ENCODE data around the gene PDPK1.
A peak's percentile ranks its signal among the peaks of the same experiment; 100 is the strongest.

The PDPK1 gene

DNA sequence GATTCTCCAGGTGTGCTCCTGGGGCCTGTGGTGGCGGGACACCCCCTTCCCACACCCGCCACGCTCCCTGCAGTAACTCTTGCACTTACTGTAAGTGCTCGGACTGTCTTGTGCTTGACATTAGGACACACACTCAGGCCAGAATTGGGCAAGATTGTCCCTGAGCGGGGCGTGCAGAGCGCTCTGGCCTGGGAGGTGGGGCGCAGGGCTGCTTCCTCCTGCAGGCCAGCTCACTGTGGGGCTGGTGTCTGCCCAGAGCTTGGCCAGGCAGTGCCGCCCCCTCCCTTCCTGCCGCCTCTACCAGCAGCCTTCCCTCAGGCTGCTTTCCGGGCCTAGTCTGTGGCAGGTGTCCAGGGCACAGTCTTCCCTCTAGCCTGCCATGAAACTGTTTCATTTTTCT is 30.2 kb upstream of the PDPK1 start:
- DNase-seq, result peak; percentile 90

GRCh38 chr16:2508722-2509400 is 29.0 kb upstream of the PDPK1 start:
- DNase-seq, result no peak

DNA sequence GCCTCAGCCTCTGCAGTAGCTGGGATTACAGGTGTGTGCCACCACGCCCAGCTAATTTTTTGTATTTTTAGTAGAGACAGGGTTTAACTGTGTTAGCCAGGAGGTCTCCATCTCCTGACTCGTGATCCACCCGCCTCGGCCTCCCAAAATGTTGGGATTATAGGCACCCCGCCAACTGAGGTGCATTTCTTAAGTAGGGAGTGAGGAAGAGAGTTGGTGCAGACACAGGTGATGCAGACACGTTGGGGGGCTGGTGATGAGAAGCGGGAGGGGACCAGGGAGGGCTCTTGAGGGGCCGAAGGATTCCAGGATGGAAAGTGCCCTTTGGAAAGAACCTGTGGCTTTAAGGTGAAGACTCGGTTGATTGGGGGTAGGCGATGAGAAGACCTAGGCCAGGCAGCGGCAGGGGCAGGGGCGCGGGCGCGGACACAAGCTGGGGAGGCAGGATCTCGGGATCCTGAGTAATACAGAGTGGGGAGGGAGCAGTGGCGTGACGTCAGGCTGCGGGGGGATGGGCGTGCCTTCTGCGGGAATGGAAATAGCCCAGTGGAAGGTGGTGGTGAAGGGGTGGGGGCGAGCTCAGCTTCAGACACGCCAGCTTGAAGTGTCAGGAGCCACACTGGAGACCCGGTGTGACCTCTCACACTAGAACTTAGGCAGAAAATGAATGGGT is 26.6 kb upstream of the PDPK1 start:
- DNase-seq, result peak; percentile 50

GRCh38 chr16:2511996-2512734 is 25.7 kb upstream of the PDPK1 start:
- no peak for DNase-seq

DNA sequence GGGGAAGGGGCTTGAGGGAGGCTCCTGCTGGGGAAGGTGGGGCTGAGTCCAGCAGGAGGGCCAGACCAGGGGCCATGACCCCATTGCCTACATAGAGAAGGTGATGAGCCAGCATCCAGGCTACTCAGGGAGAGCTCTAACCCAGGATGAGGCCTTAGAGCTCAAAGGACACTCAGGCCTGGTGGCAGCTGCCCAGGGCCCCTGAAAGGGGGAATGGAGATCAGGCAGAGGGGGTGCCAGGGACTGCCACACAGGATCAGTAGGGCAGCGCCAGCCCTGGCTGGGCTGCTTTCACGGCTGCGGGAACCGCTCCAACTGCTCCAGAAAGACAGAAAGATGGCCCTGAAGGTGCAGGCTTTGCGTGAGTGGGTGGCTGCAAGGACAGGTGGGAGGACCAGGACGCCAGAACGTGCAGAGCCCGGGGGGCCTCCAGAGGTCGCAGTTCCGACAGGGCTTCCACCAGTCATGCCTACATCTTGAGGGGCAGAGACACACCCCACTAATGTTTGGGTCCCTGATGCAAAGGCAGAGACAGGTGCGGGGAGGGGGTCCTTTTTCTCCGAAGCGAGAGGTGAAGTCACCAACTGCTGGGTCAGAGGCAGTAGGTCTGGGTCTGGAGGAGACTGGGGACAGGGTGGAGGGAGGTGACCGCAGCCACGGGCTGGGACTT is 25.0 kb upstream of the PDPK1 start:
- no peak for DNase-seq

DNA sequence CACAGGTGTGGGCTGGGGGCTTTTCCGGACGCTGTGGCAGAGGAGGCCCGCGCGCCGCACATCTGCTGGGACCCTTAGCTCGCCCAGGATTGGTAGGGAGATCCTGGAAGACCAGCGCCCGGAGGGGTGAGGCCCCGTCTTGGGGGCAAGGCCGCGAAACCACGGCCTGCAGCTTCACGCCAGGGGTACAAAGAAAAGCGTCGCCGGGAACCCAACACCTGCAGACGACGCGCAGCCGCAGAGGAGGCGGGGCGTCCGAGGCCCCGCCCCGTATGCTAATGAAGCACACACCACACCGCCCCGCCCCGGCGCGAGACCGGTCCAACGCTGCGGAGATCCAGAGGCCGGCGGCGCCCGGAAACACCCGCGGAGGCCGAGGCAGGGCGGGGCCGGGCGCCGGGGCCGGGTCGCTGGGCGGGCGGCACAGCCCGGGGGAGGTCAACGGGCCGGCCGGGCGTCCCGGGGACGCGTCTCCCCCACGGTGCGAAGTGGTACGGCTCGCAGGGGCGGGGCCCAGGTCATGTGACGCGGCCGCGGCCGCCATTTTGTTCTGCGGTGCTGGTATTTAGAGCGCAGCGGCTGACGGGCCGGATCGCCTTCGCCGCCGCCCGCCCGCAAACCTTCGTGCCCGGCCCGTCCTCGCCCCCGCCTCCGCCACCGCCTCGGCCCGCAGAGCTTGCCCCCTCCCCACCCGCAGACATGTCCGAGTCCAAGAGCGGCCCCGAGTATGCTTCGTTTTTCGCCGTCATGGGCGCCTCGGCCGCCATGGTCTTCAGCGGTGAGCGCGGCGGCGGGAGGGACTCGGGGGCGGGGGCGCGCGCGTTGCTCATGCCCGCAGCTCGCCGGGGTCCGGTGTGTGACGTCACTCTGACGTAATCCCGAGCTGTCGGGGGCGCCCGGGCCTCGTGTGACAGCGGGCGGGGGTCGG is 24.2 kb upstream of the PDPK1 start, which contains the start of gene ATP6V0C:
ATP6V0C (plus strand) TSS at position 548 of the 928 bp plus-strand sequence; CDS start at position 700, 152 bp downstream.
- DNase-seq, result peak; percentile 92

- peak; percentile 36 for DNase-seq
These were observed 23.3 kb upstream of the PDPK1 start for GRCh38 chr16:2514333-2515179.

GRCh38 chr16:2515180-2515851 is 22.5 kb upstream of the PDPK1 start:
- peak; percentile 53 for DNase-seq

DNA sequence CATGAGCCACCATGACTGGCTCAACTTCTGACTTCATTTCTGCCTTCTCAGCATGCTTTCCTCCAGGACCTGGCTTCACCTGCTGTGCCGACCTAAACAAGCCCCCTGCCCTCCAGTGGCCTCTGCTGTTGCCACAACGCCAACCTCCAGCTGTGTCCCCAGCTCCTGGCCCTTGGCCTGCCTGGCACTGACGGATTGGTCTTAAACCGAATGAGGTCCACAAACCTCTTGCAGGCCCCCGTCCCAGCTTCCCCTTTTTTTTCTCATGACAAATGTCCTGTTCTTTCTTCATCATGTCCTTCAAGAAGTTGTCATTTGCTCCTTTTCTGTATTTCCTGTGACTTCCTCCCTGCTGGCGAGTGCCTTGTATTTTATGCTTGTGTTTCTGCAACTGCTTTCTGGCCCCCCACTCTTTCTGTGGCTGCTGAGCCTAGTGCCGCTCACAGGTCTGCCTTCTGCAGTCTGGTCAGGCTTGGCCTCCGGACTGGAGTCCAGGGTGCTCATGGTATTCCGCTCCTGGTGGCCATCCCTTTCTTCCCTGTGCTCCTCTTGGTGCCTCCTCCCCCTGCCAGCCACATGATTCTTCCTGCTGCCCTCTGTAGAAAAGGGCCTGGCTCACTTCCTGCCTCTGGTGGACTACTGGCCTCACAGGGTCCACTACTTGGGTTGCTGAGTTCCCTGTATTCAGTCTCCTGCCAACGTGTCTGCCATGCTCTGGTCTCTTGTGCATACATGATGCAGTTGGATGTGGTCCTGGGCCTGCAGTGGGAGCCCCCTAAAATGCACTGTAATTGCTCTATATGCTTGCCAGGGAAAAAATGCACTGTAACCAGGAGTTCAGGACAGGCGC is 21.2 kb upstream of the PDPK1 start:
- DNase-seq, result peak; percentile 83

GRCh38 chr16:2517954-2518605 is 19.7 kb upstream of the PDPK1 start:
- DNase-seq, result no peak

DNA sequence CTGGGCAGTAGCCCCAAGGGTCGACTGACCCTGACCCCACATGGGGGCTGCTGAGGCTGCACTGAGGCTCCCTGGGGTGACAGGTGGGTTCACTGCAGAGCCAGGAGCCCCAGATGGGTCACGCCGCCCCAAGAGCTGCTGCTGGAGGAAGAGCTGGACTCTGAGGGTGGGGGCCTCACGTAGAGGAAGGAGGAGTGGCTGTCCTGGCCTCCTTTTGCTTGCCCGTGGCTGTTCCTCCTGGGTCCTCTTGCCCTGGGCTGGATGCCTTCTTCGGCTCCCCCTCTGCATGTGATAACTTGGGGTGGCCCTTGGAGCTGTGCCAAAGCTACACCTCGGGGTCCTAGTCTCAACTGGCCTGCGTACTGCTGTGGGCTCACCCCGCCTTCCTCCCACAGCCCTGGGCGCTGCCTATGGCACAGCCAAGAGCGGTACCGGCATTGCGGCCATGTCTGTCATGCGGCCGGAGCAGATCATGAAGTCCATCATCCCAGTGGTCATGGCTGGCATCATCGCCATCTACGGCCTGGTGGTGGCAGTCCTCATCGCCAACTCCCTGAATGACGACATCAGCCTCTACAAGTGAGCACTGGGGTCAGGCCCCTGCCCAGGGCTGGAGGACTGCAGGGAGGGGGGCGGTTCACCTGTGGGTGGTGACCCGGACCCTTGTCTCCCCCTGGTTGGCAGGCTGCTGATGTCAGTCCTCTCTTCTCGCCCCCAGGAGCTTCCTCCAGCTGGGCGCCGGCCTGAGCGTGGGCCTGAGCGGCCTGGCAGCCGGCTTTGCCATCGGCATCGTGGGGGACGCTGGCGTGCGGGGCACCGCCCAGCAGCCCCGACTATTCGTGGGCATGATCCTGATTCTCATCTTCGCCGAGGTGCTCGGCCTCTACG is 18.8 kb upstream of the PDPK1 start:
- no peak for DNase-seq

- DNase-seq, result no peak
These were observed 18.1 kb upstream of the PDPK1 start for GRCh38 chr16:2519711-2520080.

GRCh38 chr16:2520097-2520783 is 17.6 kb upstream of the PDPK1 start, which contains the start of gene AMDHD2:
TSS of gene AMDHD2 (plus strand) at chr16:2520371. CDS start at chr16:2520459, 88 bp downstream.
- peak; percentile 96 for DNase-seq

DNA sequence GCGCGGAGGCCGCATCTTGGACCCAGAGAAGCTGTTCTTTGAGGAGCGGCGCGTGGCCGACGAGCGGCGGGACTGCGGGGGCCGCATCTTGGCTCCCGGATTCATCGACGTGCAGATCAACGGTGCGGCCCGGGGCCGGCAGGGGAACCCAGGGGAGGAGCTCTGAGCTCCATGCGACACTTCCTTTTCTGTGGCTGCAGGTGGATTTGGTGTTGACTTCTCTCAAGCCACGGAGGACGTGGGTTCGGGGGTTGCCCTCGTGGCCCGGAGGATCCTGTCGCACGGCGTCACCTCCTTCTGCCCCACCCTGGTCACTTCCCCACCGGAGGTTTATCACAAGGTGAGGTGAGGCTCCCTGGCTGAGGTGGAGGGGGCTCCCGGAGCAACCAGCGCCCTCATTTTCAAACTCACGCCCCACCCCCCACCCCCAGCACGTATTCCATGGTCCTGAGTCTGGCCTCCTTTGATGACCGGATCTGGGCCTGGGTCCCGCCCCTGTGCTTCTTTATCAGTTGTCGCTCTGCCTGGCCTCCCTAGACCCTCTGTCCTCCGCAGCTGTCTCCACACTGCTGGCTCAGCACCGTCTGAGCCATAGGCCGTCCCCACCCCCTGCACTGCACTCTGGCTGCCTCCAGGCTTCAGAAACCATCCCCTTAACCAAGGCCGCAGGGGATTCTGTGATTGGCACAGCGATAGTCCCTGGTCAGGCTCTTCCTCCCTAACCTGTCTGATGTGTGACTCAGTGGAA is 16.9 kb upstream of the PDPK1 start:
- DNase-seq, result peak; percentile 45

- DNase-seq, result no peak
These were observed 14.0 kb upstream of the PDPK1 start for GRCh38 chr16:2523801-2524231.

GRCh38 chr16:2524339-2524938 is 13.4 kb upstream of the PDPK1 start:
- no peak for DNase-seq
